GM12873 (cell line): ENCODE results near the gene EDDM3A.

Source experiments
- TF ChIP-seq, protein P1 (sequence below): IDR thresholded peaks from 2 replicates; pipeline ENCODE4 v1.5.1; 2012; ENCODE audit warnings: low read depth, mild to moderate bottlenecking, moderate library complexity, low read length, control low read depth; ENCODE audit not compliant: insufficient read depth; ENCODE audit errors: missing control alignments

Gene EDDM3A

DNA sequence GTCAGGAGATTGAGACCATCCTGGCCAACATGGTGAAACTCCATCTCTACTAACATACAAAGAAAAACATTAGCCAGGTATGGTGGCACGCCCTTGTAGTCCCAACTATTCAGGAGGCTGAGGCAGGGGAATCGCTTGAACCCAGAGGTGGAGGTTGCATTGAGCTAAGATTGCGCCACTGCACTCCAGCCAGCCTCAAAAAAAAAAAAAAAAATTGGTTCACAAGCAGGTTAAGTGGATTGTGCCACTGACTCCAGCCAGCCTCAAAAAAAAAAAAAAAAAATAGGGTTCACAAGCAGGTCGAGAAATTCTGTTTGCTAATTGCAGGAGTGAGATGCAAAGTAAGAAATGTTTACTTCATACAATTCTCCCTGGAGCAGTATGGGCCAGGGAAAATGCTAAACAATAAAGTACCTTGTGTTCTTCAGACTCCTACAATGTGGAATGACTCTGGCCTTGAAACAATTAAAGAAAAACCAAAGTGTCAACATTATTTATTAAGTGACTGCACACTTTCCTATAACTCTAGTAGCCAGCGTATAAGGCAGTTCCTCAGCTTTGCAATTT is 28.7 kb downstream of the EDDM3A start:
- TF ChIP-seq, protein P1, sequence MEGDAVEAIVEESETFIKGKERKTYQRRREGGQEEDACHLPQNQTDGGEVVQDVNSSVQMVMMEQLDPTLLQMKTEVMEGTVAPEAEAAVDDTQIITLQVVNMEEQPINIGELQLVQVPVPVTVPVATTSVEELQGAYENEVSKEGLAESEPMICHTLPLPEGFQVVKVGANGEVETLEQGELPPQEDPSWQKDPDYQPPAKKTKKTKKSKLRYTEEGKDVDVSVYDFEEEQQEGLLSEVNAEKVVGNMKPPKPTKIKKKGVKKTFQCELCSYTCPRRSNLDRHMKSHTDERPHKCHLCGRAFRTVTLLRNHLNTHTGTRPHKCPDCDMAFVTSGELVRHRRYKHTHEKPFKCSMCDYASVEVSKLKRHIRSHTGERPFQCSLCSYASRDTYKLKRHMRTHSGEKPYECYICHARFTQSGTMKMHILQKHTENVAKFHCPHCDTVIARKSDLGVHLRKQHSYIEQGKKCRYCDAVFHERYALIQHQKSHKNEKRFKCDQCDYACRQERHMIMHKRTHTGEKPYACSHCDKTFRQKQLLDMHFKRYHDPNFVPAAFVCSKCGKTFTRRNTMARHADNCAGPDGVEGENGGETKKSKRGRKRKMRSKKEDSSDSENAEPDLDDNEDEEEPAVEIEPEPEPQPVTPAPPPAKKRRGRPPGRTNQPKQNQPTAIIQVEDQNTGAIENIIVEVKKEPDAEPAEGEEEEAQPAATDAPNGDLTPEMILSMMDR: no peak

- TF ChIP-seq, protein P1: no peak
Measured at GRCh38 chr14:20775043-20775442, 29.4 kb downstream of the EDDM3A start.

GRCh38 chr14:20775901-20776300 is 30.2 kb downstream of the EDDM3A start:
- TF ChIP-seq, protein P1: no peak

DNA sequence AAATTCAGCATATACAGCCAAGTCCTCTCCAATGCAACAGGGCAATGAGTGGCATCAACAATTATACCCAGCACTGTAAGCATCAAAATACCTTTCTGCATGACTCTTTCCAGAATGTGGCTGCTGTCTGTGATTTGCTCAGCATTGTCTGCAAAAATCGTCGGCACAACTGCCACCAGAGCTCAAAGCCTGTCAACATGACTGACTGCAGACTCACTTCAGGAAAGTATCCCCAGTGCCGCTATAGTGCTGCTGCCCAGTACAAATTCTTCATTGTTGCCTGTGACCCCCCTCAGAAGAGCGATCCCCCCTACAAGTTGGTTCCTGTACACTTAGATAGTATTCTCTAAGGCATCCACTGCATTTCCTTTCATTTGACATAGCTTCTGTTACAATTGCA is 36.1 kb downstream of the EDDM3A start:
- TF ChIP-seq, protein P1: no peak

- TF ChIP-seq, protein P1: no peak
Measured at GRCh38 chr14:20782280-20782890, 36.7 kb downstream of the EDDM3A start.

GRCh38 chr14:20787025-20787424 is 41.3 kb downstream of the EDDM3A start:
- TF ChIP-seq, protein P1: no peak

- TF ChIP-seq, protein P1: no peak
Measured at GRCh38 chr14:20789230-20789813, 43.6 kb downstream of the EDDM3A start.
